GM19328 (cell line): Measurements from ENCODE around the gene HPSE2.

ENCODE experiments used
- ATAC-seq: cut with Tn5 transposase; IDR thresholded peaks from one replicate; pipeline ENCODE4 v1.9.1; 2021; ENCODE audit warnings: mild to moderate bottlenecking, moderate library complexity; ENCODE audit not compliant: unreplicated experiment

Gene HPSE2

GRCh38 chr10:98446151-98446660 is 789.4 kb downstream of the HPSE2 start:
- peak; percentile 30 for ATAC-seq

GRCh38 chr10:98445200-98445812 is 790.3 kb downstream of the HPSE2 start:
- no peak for ATAC-seq

- ATAC-seq, result no peak
Measured at GRCh38 chr10:98444314-98445006, 791.2 kb downstream of the HPSE2 start.

GRCh38 chr10:98438715-98439114 is 796.9 kb downstream of the HPSE2 start:
- no peak for ATAC-seq

- no peak for ATAC-seq
Measured at GRCh38 chr10:98436704-98437103, 798.9 kb downstream of the HPSE2 start.

- no peak for ATAC-seq
Measured at GRCh38 chr10:98435178-98435577, 800.5 kb downstream of the HPSE2 start.

GRCh38 chr10:98433881-98434732 is 801.5 kb downstream of the HPSE2 start:
- ATAC-seq, result no peak

- ATAC-seq, result no peak
Measured at GRCh38 chr10:98433371-98433770, 802.3 kb downstream of the HPSE2 start.

GRCh38 chr10:98432330-98432729 is 803.3 kb downstream of the HPSE2 start:
- no peak for ATAC-seq

GRCh38 chr10:98431016-98431415 is 804.6 kb downstream of the HPSE2 start:
- ATAC-seq, result no peak

- no peak for ATAC-seq
Measured at GRCh38 chr10:98430427-98430826, 805.2 kb downstream of the HPSE2 start.

GRCh38 chr10:98429320-98430072 is 806.2 kb downstream of the HPSE2 start:
- no peak for ATAC-seq

GRCh38 chr10:98427011-98427515 is 808.6 kb downstream of the HPSE2 start:
- no peak for ATAC-seq

GRCh38 chr10:98425511-98426352 is 809.9 kb downstream of the HPSE2 start:
- no peak for ATAC-seq

- no peak for ATAC-seq
Measured at GRCh38 chr10:98424295-98425254, 811.1 kb downstream of the HPSE2 start.

GRCh38 chr10:98423691-98424120 is 811.9 kb downstream of the HPSE2 start:
- ATAC-seq, result no peak

GRCh38 chr10:98422182-98422581 is 813.5 kb downstream of the HPSE2 start:
- no peak for ATAC-seq

- ATAC-seq, result no peak
Measured at GRCh38 chr10:98420786-98421185, 814.9 kb downstream of the HPSE2 start.
